Endometrium (tissue), 2 donors: Measurements from ENCODE around the gene HBM.
"Not testable (repeated sequence)": the region's sequence is repeated elsewhere in the genome, so short reads cannot be mapped to it uniquely, and the experiment has no call there.

Experiments
- FAIRE-seq: peaks from 2 replicates; lab custom pipeline; 2012; peaks lifted over from hg19 to GRCh38; lab: Jason Lieb, UNC
- donor health status: control.
- donor health status: control.

HBM gene

GRCh38 chr16:185691-186090, 19.9 kb downstream of the HBM start:
- FAIRE-seq: no peak

- no peak for FAIRE-seq
Observed at GRCh38 chr16:187330-187729, 21.6 kb downstream of the HBM start.

DNA sequence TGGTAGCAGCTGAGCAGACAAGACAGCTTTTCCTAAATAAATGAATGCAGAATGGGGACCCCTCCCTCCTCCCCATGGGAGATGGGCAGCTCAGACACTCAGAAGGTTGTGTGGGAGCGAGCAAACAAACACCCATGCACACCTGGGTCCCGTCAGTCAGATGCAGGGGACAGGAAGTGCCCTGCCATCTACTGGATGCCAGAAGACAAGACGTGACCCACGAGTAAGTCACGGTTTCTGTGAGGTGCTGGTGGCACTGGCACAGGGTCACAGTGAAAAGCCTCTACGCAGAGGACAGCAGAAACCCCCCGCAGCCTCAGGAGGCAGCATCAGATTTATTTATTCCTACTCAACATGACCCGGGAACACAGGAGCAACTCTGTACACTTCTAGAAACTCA, 22.9 kb downstream of the HBM start:
- no peak for FAIRE-seq

DNA sequence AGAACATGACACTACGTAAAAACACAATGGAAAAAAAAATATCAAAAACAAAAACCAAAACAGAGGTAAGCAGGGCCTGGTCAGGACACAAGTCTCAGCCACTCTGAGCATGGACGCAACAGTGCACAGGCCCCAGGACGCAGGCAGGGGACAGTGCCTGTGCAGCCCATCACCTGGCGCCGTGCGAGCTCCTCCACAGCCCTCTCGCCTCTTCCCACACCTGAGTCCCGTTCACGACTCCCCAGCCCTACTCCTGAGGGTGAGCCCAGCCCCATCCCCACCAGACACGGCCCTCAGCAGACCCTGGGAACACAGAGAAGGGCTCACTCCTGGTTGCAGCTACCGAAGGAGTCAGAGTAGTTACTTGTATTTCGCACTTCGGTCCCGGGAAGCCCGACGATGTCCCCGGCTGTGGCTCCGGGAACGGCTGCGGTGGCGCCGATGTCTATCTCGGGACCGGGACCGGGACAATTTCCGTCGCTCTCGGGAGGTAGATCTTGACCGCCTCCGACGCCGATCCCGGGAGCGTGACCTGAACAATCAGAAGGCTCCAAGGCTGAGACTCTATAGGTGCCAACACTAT, 23.9 kb downstream of the HBM start:
- FAIRE-seq: no peak

DNA sequence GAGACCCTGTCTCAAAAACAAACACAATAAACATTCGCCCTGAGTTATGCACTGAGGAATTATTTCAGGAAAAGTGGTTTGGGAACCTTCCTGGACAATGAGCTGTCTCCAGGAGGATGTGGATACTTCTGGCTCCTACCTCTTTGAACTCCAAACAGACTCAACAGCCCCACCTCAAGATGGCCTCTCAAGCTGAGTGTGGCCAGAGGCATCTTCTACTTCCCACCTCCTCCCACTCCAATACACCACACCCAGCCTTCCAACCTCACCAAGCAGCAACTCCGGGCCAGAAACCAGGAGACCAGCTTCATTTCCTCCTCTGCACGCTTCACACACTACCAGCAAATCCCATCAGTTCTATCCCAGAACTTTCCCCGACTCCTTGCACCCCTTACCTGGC, 26.1 kb downstream of the HBM start:
- no peak for FAIRE-seq

DNA sequence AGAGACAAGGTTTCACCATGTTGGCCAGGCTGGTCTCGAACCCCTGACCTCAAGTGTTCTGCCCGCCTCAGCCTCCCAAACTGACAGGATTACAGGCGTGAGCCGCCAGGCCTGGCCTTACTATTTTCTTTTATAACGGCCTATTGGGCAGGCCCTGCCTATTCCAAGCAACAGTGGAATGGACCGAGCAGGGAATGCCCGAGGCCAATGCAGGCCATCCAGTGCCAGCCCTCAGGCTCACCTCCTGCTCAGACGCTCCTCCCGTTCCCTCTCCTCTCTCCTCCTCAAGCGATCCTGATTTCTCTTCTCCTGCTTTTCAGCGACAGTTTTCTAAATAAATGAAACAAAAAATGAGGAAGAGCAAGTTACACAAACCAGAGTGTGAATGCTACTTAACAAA, 26.9 kb downstream of the HBM start:
- no peak for FAIRE-seq

DNA sequence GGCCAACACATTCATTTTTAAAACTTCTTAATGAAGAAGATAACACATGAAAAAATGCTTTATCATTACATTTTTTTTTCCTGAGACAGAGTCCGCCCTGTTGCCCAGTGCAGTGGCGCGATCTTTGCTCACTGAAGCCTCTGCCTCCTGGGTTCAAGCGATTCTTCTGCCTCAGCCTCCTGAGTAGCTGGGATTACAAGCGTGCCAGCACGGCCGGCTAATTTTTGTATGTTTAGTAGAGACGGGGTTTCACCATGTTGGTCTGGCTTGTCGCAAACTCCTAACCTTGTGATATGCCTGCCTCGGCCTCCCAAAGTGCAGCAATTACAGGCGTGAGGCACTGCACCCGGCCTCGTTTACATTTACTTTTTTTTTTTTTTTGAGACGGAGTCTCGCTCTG, 27.7 kb downstream of the HBM start:
- FAIRE-seq: no peak

DNA sequence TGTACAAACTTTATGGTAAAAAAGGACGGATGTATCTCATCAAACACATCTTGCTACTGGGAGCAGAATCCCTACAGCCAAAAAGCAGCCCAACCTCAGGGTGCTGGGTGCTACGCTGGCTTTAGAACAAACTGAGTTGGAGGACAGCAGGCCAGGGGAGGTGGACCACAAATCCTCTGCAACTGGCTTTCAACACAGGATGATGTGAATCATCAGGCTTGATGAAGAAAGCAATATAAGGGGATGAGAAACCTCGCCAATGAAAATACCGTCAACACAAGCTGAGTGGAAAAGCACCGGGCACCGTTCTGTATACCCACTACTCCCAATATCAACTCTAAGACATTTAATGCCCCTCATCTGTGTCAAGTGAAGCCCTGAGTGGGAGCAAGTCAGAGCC, 28.7 kb downstream of the HBM start:
- FAIRE-seq: no peak

GRCh38 chr16:200388-200787, 34.6 kb downstream of the HBM start:
- FAIRE-seq: no peak

- FAIRE-seq: no peak
Observed at GRCh38 chr16:203246-203645, 37.5 kb downstream of the HBM start.

DNA sequence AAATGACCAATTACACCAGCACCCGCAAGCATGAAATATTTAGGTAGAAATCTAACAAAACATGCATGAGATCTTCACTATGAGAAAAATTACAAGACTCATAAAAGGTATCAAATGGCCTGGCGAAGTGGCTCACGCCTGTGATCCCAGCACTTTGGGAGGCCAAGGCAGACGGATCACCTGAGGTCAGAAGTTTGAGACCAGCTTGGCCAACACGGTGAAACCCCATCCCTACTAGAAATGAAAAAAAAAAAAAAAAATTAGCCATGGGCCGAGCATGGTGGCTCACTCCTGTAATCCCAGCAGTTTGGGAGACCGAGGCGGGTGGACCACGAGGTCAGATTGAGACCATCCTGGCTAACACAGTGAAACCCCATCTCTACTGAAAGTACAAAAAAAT, 38.3 kb downstream of the HBM start:
- not testable (repeated sequence) for FAIRE-seq

DNA sequence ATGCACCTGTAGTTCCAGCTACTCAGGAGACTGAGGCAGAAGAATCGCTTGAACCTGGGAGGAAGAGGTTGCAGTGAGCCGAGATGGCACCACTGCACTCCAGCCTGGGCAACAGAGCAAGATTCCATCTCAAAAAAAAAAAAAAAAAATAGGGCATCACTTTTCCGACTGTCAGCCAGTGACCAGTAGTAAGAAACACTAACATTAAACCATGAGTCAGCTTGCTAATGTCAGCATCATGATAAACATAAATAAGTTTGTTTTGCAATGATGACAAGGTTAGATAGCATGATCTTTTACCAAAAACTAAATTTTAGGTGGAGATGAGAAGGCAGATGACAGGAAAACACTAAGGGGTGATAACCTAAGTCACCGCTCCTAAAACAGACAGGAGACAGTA, 43.6 kb downstream of the HBM start:
- not testable (repeated sequence) for FAIRE-seq

GRCh38 chr16:211631-212180, 45.9 kb downstream of the HBM start:
- not testable (repeated sequence) for FAIRE-seq

- FAIRE-seq: no peak
Observed at GRCh38 chr16:212999-213398, 47.2 kb downstream of the HBM start.
